Fibroblast of skin of abdomen (primary cell): ENCODE results near the gene MED23. TPM values are rescaled to one million over a fixed set of nuclear protein-coding genes. Genes with fewer than 3 reads are reported as not detected.

Experiments
- DNase-seq: peaks from one replicate; pipeline ENCODE4 v3.0.0-alpha.2; 2013
- polyA plus RNA-seq, 2 experiments: library from polyadenylated mRNA; unstranded; fragments of 120-200 nt; gene quantifications; one replicate each; pipeline ENCODE4 v1.2.1, GENCODE V29; 2013; ENCODE audit not compliant: insufficient read length in 2 of 2

The MED23 gene, protein sequence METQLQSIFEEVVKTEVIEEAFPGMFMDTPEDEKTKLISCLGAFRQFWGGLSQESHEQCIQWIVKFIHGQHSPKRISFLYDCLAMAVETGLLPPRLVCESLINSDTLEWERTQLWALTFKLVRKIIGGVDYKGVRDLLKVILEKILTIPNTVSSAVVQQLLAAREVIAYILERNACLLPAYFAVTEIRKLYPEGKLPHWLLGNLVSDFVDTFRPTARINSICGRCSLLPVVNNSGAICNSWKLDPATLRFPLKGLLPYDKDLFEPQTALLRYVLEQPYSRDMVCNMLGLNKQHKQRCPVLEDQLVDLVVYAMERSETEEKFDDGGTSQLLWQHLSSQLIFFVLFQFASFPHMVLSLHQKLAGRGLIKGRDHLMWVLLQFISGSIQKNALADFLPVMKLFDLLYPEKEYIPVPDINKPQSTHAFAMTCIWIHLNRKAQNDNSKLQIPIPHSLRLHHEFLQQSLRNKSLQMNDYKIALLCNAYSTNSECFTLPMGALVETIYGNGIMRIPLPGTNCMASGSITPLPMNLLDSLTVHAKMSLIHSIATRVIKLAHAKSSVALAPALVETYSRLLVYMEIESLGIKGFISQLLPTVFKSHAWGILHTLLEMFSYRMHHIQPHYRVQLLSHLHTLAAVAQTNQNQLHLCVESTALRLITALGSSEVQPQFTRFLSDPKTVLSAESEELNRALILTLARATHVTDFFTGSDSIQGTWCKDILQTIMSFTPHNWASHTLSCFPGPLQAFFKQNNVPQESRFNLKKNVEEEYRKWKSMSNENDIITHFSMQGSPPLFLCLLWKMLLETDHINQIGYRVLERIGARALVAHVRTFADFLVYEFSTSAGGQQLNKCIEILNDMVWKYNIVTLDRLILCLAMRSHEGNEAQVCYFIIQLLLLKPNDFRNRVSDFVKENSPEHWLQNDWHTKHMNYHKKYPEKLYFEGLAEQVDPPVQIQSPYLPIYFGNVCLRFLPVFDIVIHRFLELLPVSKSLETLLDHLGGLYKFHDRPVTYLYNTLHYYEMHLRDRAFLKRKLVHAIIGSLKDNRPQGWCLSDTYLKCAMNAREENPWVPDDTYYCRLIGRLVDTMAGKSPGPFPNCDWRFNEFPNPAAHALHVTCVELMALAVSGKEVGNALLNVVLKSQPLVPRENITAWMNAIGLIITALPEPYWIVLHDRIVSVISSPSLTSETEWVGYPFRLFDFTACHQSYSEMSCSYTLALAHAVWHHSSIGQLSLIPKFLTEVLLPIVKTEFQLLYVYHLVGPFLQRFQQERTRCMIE (N-terminal part only)
- polyA plus RNA-seq (2013, experiment 1 of 2; ENCODE audit: insufficient read length), result 18.0 TPM
- 18.1 TPM for polyA plus RNA-seq (2013, experiment 2 of 2; ENCODE audit: insufficient read length)

- peak; percentile 93 for DNase-seq
Observed at GRCh38 chr6:131627724-131628682, at the start of gene MED23. TSS of gene MED23 (minus strand) at chr6:131628242. CDS start at chr6:131628049, 193 bp downstream.

DNA sequence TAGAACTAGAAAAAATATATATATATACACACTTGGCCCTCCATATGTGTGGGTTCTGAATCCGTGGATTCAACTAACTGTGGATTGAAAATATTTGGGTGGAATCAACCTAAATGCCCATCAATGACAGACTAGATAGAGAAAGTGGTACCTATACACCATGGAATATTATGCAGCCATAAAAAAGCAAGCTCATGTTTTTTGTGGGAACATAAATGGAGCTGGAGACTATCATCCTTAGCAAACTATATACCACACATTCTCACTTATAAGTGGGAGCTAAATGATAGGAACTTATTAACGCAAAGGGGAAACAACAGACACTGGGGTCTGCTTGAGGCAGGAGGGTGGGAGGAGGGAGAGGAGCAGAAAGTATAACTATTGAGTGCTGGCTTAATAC, 45.1 kb upstream of the MED23 start:
- no peak for DNase-seq

DNA sequence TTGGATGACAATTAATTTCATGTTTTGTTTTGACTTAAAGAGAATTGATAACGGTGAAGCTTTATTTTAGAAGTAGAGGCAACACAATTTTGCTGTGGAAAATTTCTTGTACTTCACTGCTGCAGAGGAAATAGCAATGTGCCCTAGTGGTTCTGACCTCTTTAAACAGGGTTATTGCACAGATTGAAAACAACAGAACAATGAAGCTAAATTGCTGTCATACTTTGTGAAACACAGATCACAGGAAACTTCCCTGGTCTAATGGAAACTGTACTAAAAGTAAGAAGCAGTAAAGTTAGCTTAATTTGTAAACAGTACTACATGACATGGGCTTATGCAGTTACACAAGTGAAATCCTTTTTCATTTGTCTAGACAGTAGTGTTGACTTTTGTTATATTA, 41.8 kb upstream of the MED23 start:
- no peak for DNase-seq

- DNase-seq, result no peak
Observed at GRCh38 chr6:131663578-131664165, 35.6 kb upstream of the MED23 start.

GRCh38 chr6:131660195-131660594, 32.2 kb upstream of the MED23 start:
- peak; percentile 6 for DNase-seq

- no peak for DNase-seq
Observed at GRCh38 chr6:131658287-131658686, 30.2 kb upstream of the MED23 start.

- peak; percentile 55 for DNase-seq
Observed at GRCh38 chr6:131657630-131658111, 29.6 kb upstream of the MED23 start.

DNA sequence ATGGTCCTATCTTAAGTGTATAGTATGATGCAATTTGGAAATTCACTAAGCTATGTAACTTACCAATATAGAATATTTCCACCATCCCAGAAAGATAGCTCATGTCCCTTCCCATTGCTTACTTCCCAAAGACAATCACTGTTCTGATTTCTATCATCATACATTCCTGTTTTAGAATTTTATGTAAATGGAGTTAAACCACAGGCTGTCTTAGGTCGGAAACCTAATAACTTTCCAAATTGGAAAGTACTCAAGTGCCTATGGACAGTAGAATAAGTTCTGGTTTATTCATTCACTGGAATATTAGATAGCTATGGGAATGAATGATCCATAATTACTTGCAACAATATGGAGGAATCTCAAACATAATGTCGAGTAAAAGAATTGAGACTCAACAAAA, 29.2 kb upstream of the MED23 start:
- no peak for DNase-seq

DNA sequence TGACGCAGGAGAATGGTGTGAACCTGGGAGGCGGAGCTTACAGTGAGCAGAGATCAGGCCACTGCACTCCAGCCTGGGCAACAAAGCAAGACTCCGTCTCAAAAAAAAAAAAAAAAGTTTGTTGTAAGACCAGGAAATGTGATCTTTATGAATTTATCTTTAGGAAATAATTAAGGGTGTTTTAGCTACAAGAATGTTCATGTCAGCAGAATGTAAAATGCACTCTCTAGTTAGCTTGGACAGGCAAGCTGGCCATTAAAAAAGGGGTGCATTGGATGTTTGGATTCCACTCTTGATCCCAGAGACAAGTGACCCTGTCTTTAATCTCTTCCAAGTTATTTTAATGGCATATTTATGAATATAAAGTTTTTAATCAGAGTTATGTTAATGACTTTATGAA, 28.6 kb upstream of the MED23 start:
- no peak for DNase-seq

DNA sequence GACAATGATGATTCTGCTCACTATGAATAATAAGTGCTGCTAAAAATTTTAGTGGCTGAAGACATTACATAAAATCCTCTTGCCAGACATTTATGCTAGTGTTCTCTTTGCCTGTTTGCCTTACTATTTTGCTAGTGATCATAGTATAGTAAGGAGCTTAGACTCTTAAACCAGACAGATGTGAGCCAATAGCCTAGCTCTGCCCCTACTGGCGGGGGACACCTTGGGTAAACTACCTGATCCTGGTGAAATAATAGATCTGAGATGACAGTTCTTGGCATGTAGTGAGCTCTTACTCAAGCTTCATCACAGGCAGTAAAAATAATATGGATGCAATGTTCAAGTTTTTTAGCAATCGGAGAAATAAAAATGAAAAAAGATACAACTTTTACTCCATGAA, 27.9 kb upstream of the MED23 start:
- no peak for DNase-seq

DNA sequence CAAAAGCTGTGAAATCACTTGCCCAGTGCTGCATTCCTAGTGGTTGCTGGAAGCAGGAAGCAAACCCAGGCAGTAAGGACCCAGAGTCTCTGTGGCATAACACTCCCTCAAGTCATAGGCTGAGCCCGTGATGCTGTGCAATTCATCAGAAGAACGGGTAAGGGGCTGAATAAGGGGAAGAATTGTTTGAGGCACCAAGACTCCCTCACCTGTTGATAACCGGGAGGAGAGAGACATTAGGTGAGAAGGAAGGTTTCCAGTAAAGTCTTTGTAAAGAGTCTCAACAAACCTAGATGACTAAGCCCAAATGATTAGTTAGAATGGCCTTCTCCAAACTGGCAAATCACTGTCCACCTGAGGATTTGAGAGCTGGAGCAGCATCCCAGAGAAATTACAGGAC, 27.3 kb upstream of the MED23 start:
- no peak for DNase-seq

DNA sequence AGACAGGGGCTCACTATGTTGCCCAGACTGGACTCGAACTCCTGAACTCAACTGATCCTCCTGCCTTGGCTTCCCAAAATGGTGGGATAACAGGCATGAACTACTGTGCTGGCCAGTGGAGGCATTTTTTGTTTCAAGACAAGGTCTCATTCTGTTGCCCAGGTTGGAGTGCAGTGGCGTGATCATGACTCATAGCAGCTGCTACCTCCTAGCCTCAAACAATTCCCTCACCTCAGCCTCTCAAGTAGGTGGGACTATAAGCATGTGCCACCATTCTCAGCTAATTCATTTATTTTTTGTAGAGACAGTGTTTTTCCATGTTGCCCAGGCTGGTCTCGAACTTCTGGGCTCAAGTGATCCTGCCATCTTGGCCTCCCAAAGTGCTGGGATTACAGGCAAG, 26.3 kb upstream of the MED23 start:
- DNase-seq, result no peak

DNA sequence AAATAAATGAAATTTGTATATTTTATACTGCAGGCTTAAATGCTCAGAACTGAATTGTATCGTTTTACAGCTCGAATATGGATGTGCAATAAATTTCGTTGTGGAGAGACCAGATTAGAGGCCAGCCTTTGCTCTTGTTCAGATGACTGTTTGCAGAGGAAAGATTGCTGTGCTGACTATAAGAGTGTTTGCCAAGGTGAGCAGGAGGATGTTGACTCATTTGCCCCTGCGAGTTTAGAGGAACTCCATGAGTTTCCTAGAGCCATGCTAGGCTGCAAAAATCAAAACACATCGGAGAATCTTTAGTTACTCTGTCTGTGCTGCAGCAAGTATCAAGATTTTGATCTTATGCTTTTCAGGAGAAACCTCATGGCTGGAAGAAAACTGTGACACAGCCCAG, 24.4 kb upstream of the MED23 start:
- DNase-seq, result no peak

DNA sequence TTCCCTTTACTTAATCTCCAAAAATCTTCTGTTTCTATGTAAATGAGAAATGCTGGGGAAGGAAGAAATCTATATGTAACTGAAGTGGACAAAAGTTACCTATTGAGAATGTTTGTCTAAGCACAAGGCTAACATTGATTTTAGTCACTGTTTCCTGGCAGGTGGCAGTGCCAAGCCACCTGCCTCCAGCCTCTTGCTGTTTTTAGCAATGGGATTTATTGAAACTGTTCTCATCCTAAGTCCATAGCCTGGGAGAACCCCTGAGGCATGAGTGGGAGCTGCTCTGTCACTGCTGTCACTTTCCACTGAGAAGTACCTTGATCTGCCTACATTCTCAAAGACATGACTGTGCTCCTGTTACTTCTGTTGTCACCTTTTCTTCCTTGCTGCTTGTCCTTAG, 23.7 kb upstream of the MED23 start:
- no peak for DNase-seq

GRCh38 chr6:131646249-131646670, 18.2 kb upstream of the MED23 start:
- DNase-seq, result no peak

DNA sequence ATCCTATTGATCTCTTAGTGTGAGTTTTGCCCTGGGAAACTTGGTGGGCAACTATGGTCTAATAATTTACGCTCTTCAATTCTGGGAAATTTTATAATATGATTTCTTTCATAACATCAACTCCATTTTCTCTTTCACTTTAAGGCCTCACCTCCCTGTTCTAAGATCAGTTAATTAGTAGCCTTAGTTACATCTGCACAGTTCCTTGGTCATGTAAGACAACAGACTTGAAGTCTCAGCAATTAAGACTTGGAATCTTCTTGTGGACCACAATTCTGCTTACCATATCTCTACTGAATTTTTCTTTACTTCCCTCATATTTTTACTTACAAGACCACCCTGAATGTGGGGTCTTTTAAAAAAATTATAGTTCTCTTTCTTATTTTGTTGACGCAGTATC, 17.8 kb upstream of the MED23 start:
- DNase-seq, result no peak

- no peak for DNase-seq
Observed at GRCh38 chr6:131644921-131645320, 16.9 kb upstream of the MED23 start.

DNA sequence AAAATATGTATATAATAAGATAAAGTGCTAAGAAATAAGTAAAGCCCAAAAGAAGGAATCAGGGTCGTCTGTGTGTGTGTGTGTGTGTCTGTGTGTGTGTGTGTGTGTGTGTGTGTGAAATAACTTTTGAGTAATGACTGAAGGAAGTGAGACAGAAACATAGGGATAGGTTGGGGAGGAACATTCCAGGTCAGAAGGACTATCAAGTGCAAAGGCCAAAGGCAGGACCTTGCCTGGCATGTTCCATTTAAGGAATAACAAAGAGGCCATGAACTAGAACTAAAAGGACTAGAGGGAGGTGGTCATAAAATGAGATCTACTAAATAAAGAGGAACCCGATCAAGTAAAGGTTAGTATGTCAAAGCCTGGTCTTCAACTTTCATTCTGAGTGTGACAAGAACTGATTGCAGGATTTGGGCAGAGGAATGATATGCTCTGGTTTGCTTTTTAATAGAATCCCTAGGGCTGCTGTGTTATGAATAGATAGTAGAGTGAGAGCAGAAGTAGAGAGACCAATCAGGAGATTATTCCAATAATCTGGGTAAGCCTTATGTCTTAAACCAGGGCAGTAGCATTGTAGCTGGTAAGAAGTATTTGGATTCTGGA, 15.9 kb upstream of the MED23 start:
- DNase-seq, result no peak

DNA sequence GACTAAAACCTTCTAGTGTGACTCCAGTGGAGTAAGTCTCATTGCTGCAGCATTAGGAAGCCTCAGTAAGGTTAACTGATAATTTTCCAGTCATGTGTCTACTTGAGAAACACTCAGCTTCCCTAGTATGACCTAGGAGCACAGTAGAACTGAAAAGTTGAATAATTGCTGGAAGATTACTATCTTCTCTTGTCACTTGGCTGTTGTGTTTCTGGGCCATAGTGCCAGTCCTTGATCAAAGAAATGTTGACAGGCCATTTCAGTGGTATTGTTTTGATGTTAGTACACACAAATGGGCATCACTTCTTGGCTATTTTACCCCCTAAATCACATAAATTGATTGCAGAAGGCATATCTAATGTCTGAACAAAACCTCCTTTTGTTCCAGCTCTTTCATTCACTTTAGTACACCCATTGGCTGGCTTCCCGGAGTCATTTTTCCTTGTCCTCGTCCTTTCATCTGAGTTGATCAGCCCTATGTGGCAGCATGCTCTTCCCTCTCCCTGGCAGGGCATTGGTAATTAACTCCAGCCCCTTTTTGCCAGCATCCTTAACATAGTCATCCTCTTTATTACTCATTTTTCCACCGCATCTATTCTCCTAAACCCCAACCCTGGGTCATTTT, 15.1 kb upstream of the MED23 start:
- DNase-seq, result no peak

- DNase-seq, result no peak
Observed at GRCh38 chr6:131642565-131642964, 14.5 kb upstream of the MED23 start.
